Measurements from ENCODE around the gene HDDC2.
"Not testable (repeated sequence)": the region's sequence is repeated elsewhere in the genome, so short reads cannot be mapped to it uniquely, and the experiment has no call there.

Gene HDDC2

GRCh38 chr6:125293587-125293986, 8.2 kb downstream of the HDDC2 start:
- peaks cover 93% of the 10 kb centered on the region for H3K36me3 ChIP-seq
- no peak for TF ChIP-seq Cebpa-rat (IDR thresholded peaks at IDR 0.05)
- H3K4me2 ChIP-seq: no peak overlapping the region
- H3K27me3 ChIP-seq: no peaks in the 10 kb centered on the region
- peaks cover 14% of the 10 kb centered on the region for H3K9me3 ChIP-seq
- no peak overlapping the region for H3K9ac ChIP-seq
- no peak overlapping the region for H3K4me3 ChIP-seq
- H3K27ac ChIP-seq: no peak overlapping the region
- H4K20me1 ChIP-seq: peaks cover 58% of the 10 kb centered on the region
- H3K4me1 ChIP-seq: no peaks in the 10 kb centered on the region

- TF ChIP-seq Cebpa-rat (IDR thresholded peaks at IDR 0.05): no peak
- no peaks in the 10 kb centered on the region for H3K4me1 ChIP-seq
- H3K9me3 ChIP-seq: peaks cover 67% of the 10 kb centered on the region
- no peak overlapping the region for H3K27ac ChIP-seq
- H3K36me3 ChIP-seq: peaks cover 89% of the 10 kb centered on the region
- H3K4me3 ChIP-seq: no peak overlapping the region
- H3K4me2 ChIP-seq: no peak overlapping the region
- H4K20me1 ChIP-seq: peaks cover 10% of the 10 kb centered on the region; the same call in 1 of the 2 replicates
- no peaks in the 10 kb centered on the region for H3K27me3 ChIP-seq
- no peak overlapping the region for H3K9ac ChIP-seq
Observed at GRCh38 chr6:125287718-125288117, 14.0 kb downstream of the HDDC2 start.

GRCh38 chr6:125285936-125286335, 15.8 kb downstream of the HDDC2 start:
- no peak for TF ChIP-seq Cebpa-rat (IDR thresholded peaks at IDR 0.05)
- no peak overlapping the region for H3K4me2 ChIP-seq
- no peak overlapping the region for H3K9ac ChIP-seq
- H3K27ac ChIP-seq: no peak overlapping the region
- H3K4me3 ChIP-seq: no peak overlapping the region
- peaks cover 85% of the 10 kb centered on the region for H3K9me3 ChIP-seq
- H3K4me1 ChIP-seq: no peaks in the 10 kb centered on the region
- H4K20me1 ChIP-seq: peaks cover 13% of the 10 kb centered on the region; the same call in 1 of the 2 replicates
- H3K27me3 ChIP-seq: no peaks in the 10 kb centered on the region
- peaks cover 89% of the 10 kb centered on the region for H3K36me3 ChIP-seq

DNA sequence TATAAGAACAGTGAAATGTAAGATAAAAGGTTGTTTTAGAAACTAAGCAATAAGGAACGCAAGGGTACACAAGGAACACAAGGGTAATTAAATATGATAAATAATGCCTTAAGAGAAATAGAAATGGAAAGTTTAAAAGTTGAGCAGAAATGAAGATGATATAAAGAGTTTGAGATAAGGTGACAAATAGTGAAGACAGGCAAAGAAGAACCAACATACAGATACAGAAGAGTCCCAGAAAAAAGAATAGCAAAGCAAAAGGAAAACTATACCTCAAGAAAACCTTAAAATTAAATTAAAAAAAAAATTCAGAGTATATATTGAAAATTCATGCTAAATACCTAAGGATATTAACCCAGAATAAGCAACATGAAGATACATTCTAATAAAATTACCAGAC, 16.4 kb downstream of the HDDC2 start:
- Histone ChIP-seq H4K20me1 (peaks cover 19% of the 10 kb centered on the region; the same call in 1 of the 2 replicates), H3K36me3 (peaks cover 89% of the 10 kb centered on the region), H3K4me1 (no peaks in the 10 kb centered on the region), H3K27ac (no peak overlapping the region), H3K4me2 (no peak overlapping the region), H3K4me3 (no peak overlapping the region), H3K9me3 (peaks cover 87% of the 10 kb centered on the region), H3K9ac (no peak overlapping the region), H3K27me3 (no peaks in the 10 kb centered on the region)
- TF ChIP-seq Cebpa-rat (IDR thresholded peaks at IDR 0.05): no peak

- H3K4me1 ChIP-seq, H3K27me3 ChIP-seq, H3K9ac ChIP-seq, H3K4me2 ChIP-seq, H3K27ac ChIP-seq, H3K4me3 ChIP-seq: not testable (repeated sequence)
- peaks cover 40% of the 10 kb centered on the region for H4K20me1 ChIP-seq
- H3K9me3 ChIP-seq: peaks cover 70% of the 10 kb centered on the region
- peaks cover 93% of the 10 kb centered on the region for H3K36me3 ChIP-seq
Observed at GRCh38 chr6:125282470-125282869, 19.3 kb downstream of the HDDC2 start.

GRCh38 chr6:125280370-125281035, 21.3 kb downstream of the HDDC2 start:
- H3K4me1 ChIP-seq, H3K27me3 ChIP-seq, H3K4me3 ChIP-seq, H3K4me2 ChIP-seq, H3K27ac ChIP-seq, H3K9ac ChIP-seq: not testable (repeated sequence)
- H3K36me3 ChIP-seq: peaks cover 93% of the 10 kb centered on the region
- peaks cover 50% of the 10 kb centered on the region for H3K9me3 ChIP-seq
- peaks cover 52% of the 10 kb centered on the region for H4K20me1 ChIP-seq

- Histone ChIP-seq H3K9me3 (peaks cover 46% of the 10 kb centered on the region), H3K9ac (no peak overlapping the region), H3K4me2 (no peak overlapping the region), H3K36me3 (peaks cover 95% of the 10 kb centered on the region), H3K27me3 (no peaks in the 10 kb centered on the region), H4K20me1 (peaks cover 52% of the 10 kb centered on the region), H3K27ac (no peak overlapping the region), H3K4me3 (no peak overlapping the region), H3K4me1 (no peaks in the 10 kb centered on the region)
- no peak for TF ChIP-seq Cebpa-rat (IDR thresholded peaks at IDR 0.05)
Observed at GRCh38 chr6:125279961-125280360, 21.8 kb downstream of the HDDC2 start.

- TF ChIP-seq Cebpa-rat (IDR thresholded peaks at IDR 0.05): no peak
- Histone ChIP-seq H3K4me2 (no peak overlapping the region), H3K27me3 (no peaks in the 10 kb centered on the region), H3K4me1 (no peaks in the 10 kb centered on the region), H3K9ac (no peak overlapping the region), H3K36me3 (peaks cover 94% of the 10 kb centered on the region), H4K20me1 (peaks cover 52% of the 10 kb centered on the region), H3K9me3 (peaks cover 28% of the 10 kb centered on the region), H3K4me3 (no peak overlapping the region), H3K27ac (no peak overlapping the region)
Observed at GRCh38 chr6:125277838-125278237, 23.9 kb downstream of the HDDC2 start.

GRCh38 chr6:125275779-125276178, 26.0 kb downstream of the HDDC2 start:
- Histone ChIP-seq H4K20me1 (peaks cover 37% of the 10 kb centered on the region), H3K27me3 (no peaks in the 10 kb centered on the region), H3K4me2 (no peak overlapping the region), H3K4me3 (no peak overlapping the region), H3K27ac (no peak overlapping the region), H3K4me1 (no peaks in the 10 kb centered on the region), H3K9ac (no peak overlapping the region), H3K36me3 (peaks cover 94% of the 10 kb centered on the region), H3K9me3 (peaks cover 8% of the 10 kb centered on the region)
- TF ChIP-seq Cebpa-rat (IDR thresholded peaks at IDR 0.05): no peak

- H4K20me1 ChIP-seq: peaks cover 28% of the 10 kb centered on the region
- no peak for TF ChIP-seq Cebpa-rat (IDR thresholded peaks at IDR 0.05)
- H3K27me3 ChIP-seq: no peaks in the 10 kb centered on the region
- H3K36me3 ChIP-seq: peaks cover 94% of the 10 kb centered on the region
- H3K4me1 ChIP-seq: no peaks in the 10 kb centered on the region
- no peak overlapping the region for H3K9ac ChIP-seq
- no peak overlapping the region for H3K4me2 ChIP-seq
- H3K9me3 ChIP-seq: no peaks in the 10 kb centered on the region
- H3K4me3 ChIP-seq: no peak overlapping the region
- no peak overlapping the region for H3K27ac ChIP-seq
Observed at GRCh38 chr6:125274935-125275334, 26.8 kb downstream of the HDDC2 start.

DNA sequence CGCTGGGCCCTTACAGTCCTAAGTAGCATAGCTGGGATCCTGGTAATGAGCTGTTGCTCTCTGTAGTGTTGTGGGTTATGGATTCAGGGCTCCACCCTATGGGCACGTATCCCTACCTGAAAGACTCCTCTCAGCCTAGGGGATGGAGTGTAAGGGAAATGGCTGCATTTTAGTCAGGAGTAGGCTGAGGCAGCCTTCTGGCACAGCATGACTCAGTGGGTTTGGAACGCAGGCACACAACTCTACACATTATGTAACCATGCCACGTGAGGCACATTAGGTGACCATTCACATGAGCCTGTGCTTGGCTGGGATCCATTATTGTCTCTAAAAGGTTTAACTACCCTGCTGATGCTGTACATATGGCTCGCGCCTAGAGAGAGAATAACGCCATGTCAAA, 27.8 kb downstream of the HDDC2 start:
- Histone ChIP-seq H3K36me3 (peaks cover 90% of the 10 kb centered on the region), H3K9me3 (no peaks in the 10 kb centered on the region), H3K9ac (no peak overlapping the region), H4K20me1 (peaks cover 19% of the 10 kb centered on the region), H3K4me1 (no peaks in the 10 kb centered on the region), H3K27ac (no peak overlapping the region), H3K4me3 (no peak overlapping the region), H3K4me2 (no peak overlapping the region), H3K27me3 (no peaks in the 10 kb centered on the region)
- TF ChIP-seq Cebpa-rat (IDR thresholded peaks at IDR 0.05): no peak

Data from BLaER1 (cell line).